K562 (cell line): ENCODE data around the gene PRR36. TPM values are rescaled to one million over a fixed set of nuclear protein-coding genes. Genes with fewer than 3 reads are reported as not detected.
A peak's percentile ranks its signal among the peaks of the same experiment; 100 is the strongest.

ENCODE experiments used
- ATAC-seq: fragments of 200-7000 bp; cut with Tn5 transposase; 3 replicates; pipeline ENCODE4 v1.9.1; 2020; ENCODE audit warnings: moderate library complexity
- BruUV-seq: library from RNA; stranded (reverse); fragments of 400-500 nt; replicated peaks from 2 replicates; lab custom pipeline; 2021; lab: Mats Ljungman, UMichigan
- CTCF ChIA-PET: fragments of 300-600 bp; formaldehyde crosslinking; extraction: SDS; loops from one replicate; lab custom pipeline; 2021; ENCODE audit warnings: low intra/inter-chr PET ratio; lab: Yijun Ruan, JAX
- POLR2A ChIA-PET: fragments of 300-600, 350-650 bp; sonication (Branson Sonifier 250); formaldehyde crosslinking; extraction: SDS; loops from one replicate; lab custom pipeline; 2021; ENCODE audit warnings: antibody characterized with exemption, inconsistent platforms; lab: Yijun Ruan, JAX
- DNase-seq, 4 experiments: peaks; one replicate each; pipeline versions ENCODE4 v3.0.0 to v3.0.0-alpha.2; 2011 to 2018; ENCODE audit warnings: low spot score in 3 of 4, mixed read lengths in 3 of 4; ENCODE audit errors: extremely low read depth in 1 of 4
- FAIRE-seq: peaks from 2 replicates; lab custom pipeline; 2011; peaks lifted over from hg19 to GRCh38; lab: Jason Lieb, UNC
- H2AFZ ChIP-seq: 2 replicates; pipeline ENCODE4 v1.6.0; 2011; ENCODE audit warnings: low read depth, low read length, control low read depth, inconsistent platforms
- H3K27ac ChIP-seq: fragments of 200-600 bp; 3 replicates; pipeline ENCODE4 v1.8.0; 2011; ENCODE audit warnings: low read depth, mild to moderate bottlenecking, control low read depth, inconsistent platforms, low read length, moderate library complexity, mixed read lengths; ENCODE audit errors: extremely low read depth
- H3K27me3 ChIP-seq, 2 experiments: fragments of 300-600 bp in 1 of 2; 2 replicates in 1 of 2; 3 replicates in 1 of 2; pipeline versions ENCODE4 v1.6.0 to v1.8.0; 2011; ENCODE audit warnings: inconsistent platforms in 2 of 2, low read length in 2 of 2, mild to moderate bottlenecking in 1 of 2, mixed read lengths in 1 of 2, moderate library complexity in 1 of 2; ENCODE audit not compliant: control insufficient read depth in 2 of 2, insufficient read depth in 2 of 2
- H3K36me3 ChIP-seq: fragments of 300-600 bp; 3 replicates; pipeline ENCODE4 v1.8.0; 2011; ENCODE audit warnings: mild to moderate bottlenecking, low read length, inconsistent platforms; ENCODE audit not compliant: control insufficient read depth, insufficient read depth
- H3K4me1 ChIP-seq, 2 experiments: fragments of 200-600 bp in 1 of 2; replicated peaks in 1 of 2; 2 replicates in 1 of 2; 3 replicates in 1 of 2; pipeline versions ENCODE4 v1.5.1 to v1.8.0; 2011; ENCODE audit warnings: inconsistent platforms in 2 of 2, low read length in 2 of 2, mild to moderate bottlenecking in 1 of 2, mixed read lengths in 1 of 2, moderate library complexity in 1 of 2; ENCODE audit not compliant: control insufficient read depth in 2 of 2, insufficient read depth in 2 of 2
- H3K4me2 ChIP-seq: 2 replicates; pipeline ENCODE4 v1.6.1; 2011; ENCODE audit warnings: low read length, control low read depth, inconsistent platforms, mixed read lengths; ENCODE audit not compliant: insufficient read depth
- H3K4me3 ChIP-seq: fragments of 200-600 bp; sonication (generic), shearing (Covaris generic); 2 replicates; pipeline ENCODE4 v1.5.1; 2016; ENCODE audit warnings: control low read depth, inconsistent platforms
- H3K79me2 ChIP-seq: fragments of 200-600 bp; 3 replicates; pipeline ENCODE4 v1.8.0; 2011; ENCODE audit warnings: low read length, inconsistent platforms; ENCODE audit not compliant: control insufficient read depth, insufficient read depth
- H3K9ac ChIP-seq, 2 experiments: 2 replicates each; pipeline versions ENCODE4 v1.6.0 to v1.6.1; 2011; ENCODE audit warnings: low read depth in 2 of 2, low read length in 2 of 2, control low read depth in 1 of 2, inconsistent platforms in 1 of 2, mild to moderate bottlenecking in 1 of 2, mixed read lengths in 1 of 2; ENCODE audit not compliant: insufficient read depth in 1 of 2
- H3K9me1 ChIP-seq: one replicate; pipeline ENCODE4 v1.6.0; 2011; ENCODE audit warnings: inconsistent platforms, mild to moderate bottlenecking, low read length, moderate library complexity; ENCODE audit not compliant: control insufficient read depth, insufficient read depth
- H3K9me3 ChIP-seq: replicated peaks from 2 replicates; pipeline ENCODE4 v1.5.1; 2011; ENCODE audit warnings: low read depth, low read length, inconsistent platforms; ENCODE audit not compliant: control insufficient read depth, insufficient read depth
- H4K20me1 ChIP-seq: replicated peaks from 2 replicates; pipeline ENCODE4 v1.6.1; 2011; ENCODE audit warnings: low read length, inconsistent platforms, mixed read lengths; ENCODE audit not compliant: control insufficient read depth, insufficient read depth
- ARID3B ChIP-seq: fragments of 250-450 bp; sonication (Bioruptor Pico); IDR thresholded peaks from 2 replicates; pipeline ENCODE4 v1.4.0; 2020; ENCODE audit warnings: borderline replicate concordance
- BRD9 ChIP-seq: fragments of 450-650 bp; IDR thresholded peaks from 2 replicates; pipeline ENCODE4 v1.6.1; 2018; ENCODE audit warnings: low read depth; ENCODE audit not compliant: partially characterized antibody
- E2F3 ChIP-seq: fragments of 250-450 bp; sonication (Bioruptor Pico); IDR thresholded peaks from 2 replicates; pipeline ENCODE4 v1.4.0; 2020; ENCODE audit warnings: mild to moderate bottlenecking
- ERF ChIP-seq: fragments of 450-650 bp; formaldehyde crosslinking; IDR thresholded peaks from 2 replicates; pipeline ENCODE4 v1.4.0; 2020; ENCODE audit warnings: mild to moderate bottlenecking, mixed read lengths
- FOSL1 ChIP-seq: fragments of 200-800 bp; sonication (Bioruptor generic); conservative IDR thresholded peaks from 2 replicates; pipeline ENCODE4 v1.6.1; 2016; ENCODE audit warnings: missing genetic modification characterization, missing compliant biosample characterization
- HDAC2 ChIP-seq: fragments of 450-650 bp; IDR thresholded peaks from 2 replicates; pipeline ENCODE4 v1.6.1; 2016; ENCODE audit warnings: mild to moderate bottlenecking
- MTA1 ChIP-seq: fragments of 450-650 bp; IDR thresholded peaks from 2 replicates; pipeline ENCODE4 v1.6.1; 2017; ENCODE audit warnings: borderline replicate concordance
- POLR2A ChIP-seq: fragments of 450-650 bp; conservative IDR thresholded peaks from 2 replicates; pipeline ENCODE4 v1.6.1; 2016
- TOE1 ChIP-seq, 2 experiments: fragments of 450-650 bp in 1 of 2; sonication (generic) in 1 of 2; formaldehyde crosslinking in 1 of 2; IDR thresholded peaks; 2 replicates each; pipeline versions ENCODE4 v1.7.1 to v1.8.0; 2016 to 2022; ENCODE audit warnings: borderline replicate concordance in 2 of 2, mild to moderate bottlenecking in 2 of 2, antibody characterized with exemption in 1 of 2, inconsistent platforms in 1 of 2, low read depth in 1 of 2, missing genetic modification reagents in 1 of 2, moderate library complexity in 1 of 2
- U2AF2 ChIP-seq: fragments of 200-400 bp; formaldehyde crosslinking; optimal IDR thresholded peaks from 2 replicates; pipeline ENCODE3; 2017; ENCODE audit warnings: low read depth, mild to moderate bottlenecking, low read length
- ZNF140 ChIP-seq: fragments of 250-450 bp; sonication (Bioruptor Pico); IDR thresholded peaks from 2 replicates; pipeline ENCODE4 v1.8.0; 2021; ENCODE audit warnings: moderate library complexity, mild to moderate bottlenecking, inconsistent platforms
- ZNF830 ChIP-seq: fragments of 250-450 bp; sonication (Bioruptor Pico); IDR thresholded peaks from 2 replicates; pipeline ENCODE4 v1.5.0; 2021; ENCODE audit warnings: mild to moderate bottlenecking
- WGBS: fragments of 100-300 bp; shearing (Covaris generic); methylation state at CpG from one replicate; pipeline ENCODE4 v1.1.6; 2016; ENCODE audit warnings: low coverage, mixed read lengths; ENCODE audit not compliant: insufficient coverage; ENCODE audit errors: missing lambda C conversion rate; 5-methylcytosine and 5-hydroxymethylcytosine counted together
- in situ Hi-C: fragments of 300-500 bp; cut with MboI; formaldehyde crosslinking; loops from 4 replicates; pipeline ENCODE4 v1.15.0; 2018; ENCODE audit warnings: inconsistent platforms, mixed read lengths
- intact Hi-C: fragments of 100-400 bp; cut with micrococcal nuclease; formaldehyde crosslinking; loops from 2 replicates; pipeline ENCODE4 v1.14.2; 2022
- polyA plus RNA-seq, 8 experiments: library from polyadenylated mRNA; depleted of rRNA in 4 of 8; stranded (reverse) in 5 of 8; unstranded in 3 of 8; fragments of >200 nt; fragmentation: Nextera tagmentation in 2 of 8; fragmentation: Illumina TruSeq in 1 of 8; extraction: Ambion mirVana in 2 of 8; extraction: Trizol in 1 of 8; gene quantifications; 2 replicates each; pipeline versions ENCODE4 v1.2.1 to v1.2.3, GENCODE V29; 2011 to 2014; ENCODE audit warnings: inconsistent platforms in 1 of 8, missing spikeins in 1 of 8
- total RNA-seq, 7 experiments: library from RNA; depleted of rRNA in 6 of 7; stranded (reverse); fragments of >200 nt in 6 of 7; fragmentation: Illumina TruSeq in 2 of 7; extraction: Trizol in 2 of 7; gene quantifications; 2 replicates each; pipeline versions ENCODE4 v1.2.1 to v1.2.3, GENCODE V29; 2011 to 2021; ENCODE audit warnings: low replicate concordance in 1 of 7
- TF ChIP-seq, protein P1 (sequence below): fragments of 250-450 bp; sonication (Bioruptor Pico); IDR thresholded peaks from 2 replicates; pipeline ENCODE4 v1.5.0; 2021
- TF ChIP-seq, protein P2 (sequence below): fragments of 450-650 bp; IDR thresholded peaks from 2 replicates; pipeline ENCODE4 v1.6.1; 2016
- TF ChIP-seq, protein P3 (sequence below), 2 experiments: fragments of 200-800 bp in 1 of 2; sonication (Bioruptor generic) in 1 of 2; sonication (generic) in 1 of 2; formaldehyde crosslinking in 1 of 2; IDR thresholded peaks in 1 of 2; conservative IDR thresholded peaks in 1 of 2; 2 replicates each; pipeline versions ENCODE4 v1.5.0 to v1.6.1; 2016 to 2020; ENCODE audit warnings: missing compliant biosample characterization in 1 of 2, missing genetic modification characterization in 1 of 2, missing genetic modification reagents in 1 of 2

The PRR36 gene
- total and polyA plus RNA-seq, 9 of the 15 experiments (the other 6 are each of a cell fraction or from before 2014, with no cell fraction given) = 0.05 to 0.42 (median 0.06) TPM; not detected in 6

- Histone ChIP-seq H3K27ac (no peak overlapping the region), H3K9me1 (no peaks in the 10 kb centered on the region), H3K9me3 (no peaks in the 10 kb centered on the region), H4K20me1 (no peaks in the 10 kb centered on the region), H3K9ac (no peak overlapping the region; a peak in 1 of 4 replicates), H3K4me2 (no peak overlapping the region), H3K36me3 (peaks cover 42% of the 10 kb centered on the region; the same call in 1 of the 3 replicates), H3K79me2 (peaks cover 8% of the 10 kb centered on the region), H3K4me3 (no peak overlapping the region), H3K27me3 (no peaks in the 10 kb centered on the region), H3K4me1 (peaks cover 0 to 81% of the 10 kb centered on the region in 2 experiments; a peak in 3 of 5 replicates), H2AFZ (no peak overlapping the region)
- POLR2A ChIA-PET = interaction anchor here (1.2 to 2.1 kb wide), 2 partner anchors 7 to 11 kb away, joined by 7 to 13 read pairs; partner anchors contain the start of gene SNAPC2
- no TSS peak for BruUV-seq
- FAIRE-seq (no peak), DNase-seq (no peak), ATAC-seq (no peak)
- WGBS = 93% methylated on average over 27 of the region's 39 CpGs
- intact Hi-C loops (no loop called here), in situ Hi-C loops (no loop called here)
- CTCF ChIA-PET = no interaction called here
- TF ChIP-seq HDAC2 (no peak), ZNF140 (no peak), E2F3 (CRISPR knock-in tag) (no peak), TOE1 (IDR thresholded peaks at IDR 0.05; ENCODE audit: borderline replicate concordance) (no peak), TOE1 (CRISPR knock-in tag; IDR thresholded peaks at IDR 0.05; ENCODE audit: borderline replicate concordance, low read depth) (no peak), ARID3B (no peak), MTA1 (no peak), POLR2A (peak; percentile 53), FOSL1 (no peak), U2AF2 (no peak), BRD9 (no peak), ZNF830 (CRISPR knock-in tag) (no peak), ERF (CRISPR knock-in tag) (no peak)
- TF ChIP-seq, protein P1, sequence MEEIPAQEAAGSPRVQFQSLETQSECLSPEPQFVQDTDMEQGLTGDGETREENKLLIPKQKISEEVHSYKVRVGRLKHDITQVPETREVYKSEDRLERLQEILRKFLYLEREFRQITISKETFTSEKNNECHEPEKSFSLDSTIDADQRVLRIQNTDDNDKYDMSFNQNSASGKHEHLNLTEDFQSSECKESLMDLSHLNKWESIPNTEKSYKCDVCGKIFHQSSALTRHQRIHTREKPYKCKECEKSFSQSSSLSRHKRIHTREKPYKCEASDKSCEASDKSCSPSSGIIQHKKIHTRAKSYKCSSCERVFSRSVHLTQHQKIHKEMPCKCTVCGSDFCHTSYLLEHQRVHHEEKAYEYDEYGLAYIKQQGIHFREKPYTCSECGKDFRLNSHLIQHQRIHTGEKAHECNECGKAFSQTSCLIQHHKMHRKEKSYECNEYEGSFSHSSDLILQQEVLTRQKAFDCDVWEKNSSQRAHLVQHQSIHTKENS (CRISPR knock-in tag) = no peak
- TF ChIP-seq, protein P2, sequence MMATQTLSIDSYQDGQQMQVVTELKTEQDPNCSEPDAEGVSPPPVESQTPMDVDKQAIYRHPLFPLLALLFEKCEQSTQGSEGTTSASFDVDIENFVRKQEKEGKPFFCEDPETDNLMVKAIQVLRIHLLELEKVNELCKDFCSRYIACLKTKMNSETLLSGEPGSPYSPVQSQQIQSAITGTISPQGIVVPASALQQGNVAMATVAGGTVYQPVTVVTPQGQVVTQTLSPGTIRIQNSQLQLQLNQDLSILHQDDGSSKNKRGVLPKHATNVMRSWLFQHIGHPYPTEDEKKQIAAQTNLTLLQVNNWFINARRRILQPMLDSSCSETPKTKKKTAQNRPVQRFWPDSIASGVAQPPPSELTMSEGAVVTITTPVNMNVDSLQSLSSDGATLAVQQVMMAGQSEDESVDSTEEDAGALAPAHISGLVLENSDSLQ = no peak
- TF ChIP-seq, protein P3, sequence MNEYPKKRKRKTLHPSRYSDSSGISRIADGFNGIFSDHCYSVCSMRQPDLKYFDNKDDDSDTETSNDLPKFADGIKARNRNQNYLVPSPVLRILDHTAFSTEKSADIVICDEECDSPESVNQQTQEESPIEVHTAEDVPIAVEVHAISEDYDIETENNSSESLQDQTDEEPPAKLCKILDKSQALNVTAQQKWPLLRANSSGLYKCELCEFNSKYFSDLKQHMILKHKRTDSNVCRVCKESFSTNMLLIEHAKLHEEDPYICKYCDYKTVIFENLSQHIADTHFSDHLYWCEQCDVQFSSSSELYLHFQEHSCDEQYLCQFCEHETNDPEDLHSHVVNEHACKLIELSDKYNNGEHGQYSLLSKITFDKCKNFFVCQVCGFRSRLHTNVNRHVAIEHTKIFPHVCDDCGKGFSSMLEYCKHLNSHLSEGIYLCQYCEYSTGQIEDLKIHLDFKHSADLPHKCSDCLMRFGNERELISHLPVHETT (CRISPR knock-in tag; conservative IDR thresholded peaks at IDR 0.05 in 1 of 2, IDR thresholded peaks at IDR 0.05 in 1 of 2) = no peak
These were observed 38.7 kb upstream of the PRR36 start for GRCh38 chr19:7912697-7913564.
